HG02870 (cell line): ENCODE data around the gene TRIM2.

ENCODE experiments used
- ATAC-seq: cut with Tn5 transposase; IDR thresholded peaks from one replicate; pipeline ENCODE4 v1.9.1; 2021; ENCODE audit warnings: mild to moderate bottlenecking, moderate library complexity; ENCODE audit not compliant: unreplicated experiment

Gene TRIM2

DNA sequence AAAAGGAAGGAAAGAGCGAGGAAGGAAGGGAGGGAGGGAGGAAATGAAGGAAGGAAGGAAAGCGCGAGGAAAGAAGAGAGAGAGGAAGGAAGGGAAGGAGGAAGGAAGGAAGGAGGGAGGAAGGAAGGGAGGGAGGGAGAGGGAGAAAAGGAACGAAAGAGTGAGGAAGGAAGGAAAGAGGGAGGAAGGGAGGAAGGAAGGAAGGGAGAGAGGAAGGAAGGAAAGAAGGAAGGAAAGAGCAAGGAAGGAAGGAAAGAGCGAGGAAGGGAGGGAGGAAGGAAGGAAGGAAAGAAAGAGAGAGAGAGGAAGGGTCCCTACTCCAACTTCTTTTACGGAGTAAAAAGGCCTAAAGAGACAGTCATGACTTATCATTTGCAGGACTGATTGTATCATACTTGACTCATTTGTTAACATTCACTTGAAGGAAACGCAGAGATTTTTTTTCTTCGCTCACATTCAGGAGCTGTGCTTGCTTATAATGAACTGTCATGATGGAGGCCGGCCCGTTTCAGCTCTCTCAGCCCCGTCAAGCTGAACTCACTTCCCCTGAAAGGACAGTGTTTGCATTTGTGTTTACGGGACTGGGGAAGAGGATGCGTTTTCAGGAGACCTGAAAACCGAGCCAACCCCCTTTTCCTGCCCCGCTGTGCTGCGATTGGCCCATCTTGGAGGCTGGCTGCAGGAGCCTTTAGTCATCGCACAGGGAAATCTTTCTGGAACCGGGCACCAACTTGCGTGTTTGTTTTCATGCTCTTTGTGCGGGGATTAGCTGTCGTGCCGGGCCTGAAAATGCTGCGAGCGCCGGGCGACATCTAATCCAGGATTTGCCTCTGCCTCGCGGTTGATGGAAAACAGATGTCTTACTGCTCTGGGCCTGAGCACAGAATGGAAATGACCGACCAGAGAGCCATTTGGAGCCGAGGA, 17.8 kb downstream of the TRIM2 start:
- ATAC-seq = peak; percentile 23

DNA sequence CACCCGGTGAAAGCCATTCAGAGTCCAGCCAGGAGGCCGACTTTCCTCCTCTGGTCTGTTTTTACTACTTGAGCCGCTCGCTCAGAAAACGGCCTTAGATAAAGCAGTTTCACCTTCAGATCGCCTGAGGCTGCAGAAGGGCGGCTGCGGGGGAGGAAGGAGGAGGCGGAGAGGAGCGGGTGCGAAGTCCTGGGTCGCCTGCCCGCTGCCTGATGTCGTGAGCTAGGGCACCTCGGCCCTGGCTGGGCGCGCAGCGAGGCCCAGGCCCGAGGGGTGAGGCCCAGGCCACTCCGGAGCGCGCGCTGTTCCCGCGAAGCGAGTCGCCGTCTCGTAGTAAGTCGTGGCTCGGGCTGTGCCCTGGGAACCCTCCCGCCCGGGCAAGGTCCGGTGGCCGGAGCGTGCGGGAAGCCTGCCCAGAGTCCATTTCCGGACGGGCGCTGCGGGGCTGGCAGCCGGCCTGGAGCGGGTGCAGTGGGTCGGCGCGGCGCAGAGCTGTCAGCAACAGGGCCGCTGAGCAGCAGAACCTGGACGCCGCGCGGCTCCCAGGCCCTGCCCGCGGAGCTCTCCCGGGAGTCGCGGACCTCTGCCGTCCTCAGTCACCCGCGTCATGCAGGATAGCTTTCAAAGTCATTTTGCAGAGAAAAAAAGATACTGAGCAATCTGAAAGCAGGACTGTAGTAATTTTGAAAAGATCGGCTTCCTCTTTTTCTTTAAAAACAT, 18.6 kb downstream of the TRIM2 start:
- peak; percentile 67 for ATAC-seq

DNA sequence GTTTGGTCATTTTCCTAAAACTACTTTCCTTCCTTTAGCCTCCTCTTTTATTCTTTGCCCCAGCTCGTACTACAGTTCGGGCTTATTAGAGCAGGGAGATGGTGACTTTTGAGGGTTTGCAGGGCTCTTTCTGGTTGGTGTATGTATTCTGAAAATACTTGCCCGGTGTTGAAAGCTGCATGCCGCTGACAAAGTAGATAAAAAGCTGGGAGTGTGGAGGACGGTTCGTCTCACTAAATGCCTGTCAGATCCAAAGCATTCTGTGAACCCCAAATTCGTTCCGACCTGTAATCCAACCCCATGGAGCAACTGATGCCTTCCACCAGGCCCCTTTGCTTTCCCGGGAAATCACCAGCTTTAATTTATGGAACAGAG, 19.2 kb downstream of the TRIM2 start:
- ATAC-seq = no peak

GRCh38 chr4:153223930-153224329, 19.7 kb downstream of the TRIM2 start:
- ATAC-seq = no peak

GRCh38 chr4:153224474-153224873, 20.2 kb downstream of the TRIM2 start:
- ATAC-seq = no peak

DNA sequence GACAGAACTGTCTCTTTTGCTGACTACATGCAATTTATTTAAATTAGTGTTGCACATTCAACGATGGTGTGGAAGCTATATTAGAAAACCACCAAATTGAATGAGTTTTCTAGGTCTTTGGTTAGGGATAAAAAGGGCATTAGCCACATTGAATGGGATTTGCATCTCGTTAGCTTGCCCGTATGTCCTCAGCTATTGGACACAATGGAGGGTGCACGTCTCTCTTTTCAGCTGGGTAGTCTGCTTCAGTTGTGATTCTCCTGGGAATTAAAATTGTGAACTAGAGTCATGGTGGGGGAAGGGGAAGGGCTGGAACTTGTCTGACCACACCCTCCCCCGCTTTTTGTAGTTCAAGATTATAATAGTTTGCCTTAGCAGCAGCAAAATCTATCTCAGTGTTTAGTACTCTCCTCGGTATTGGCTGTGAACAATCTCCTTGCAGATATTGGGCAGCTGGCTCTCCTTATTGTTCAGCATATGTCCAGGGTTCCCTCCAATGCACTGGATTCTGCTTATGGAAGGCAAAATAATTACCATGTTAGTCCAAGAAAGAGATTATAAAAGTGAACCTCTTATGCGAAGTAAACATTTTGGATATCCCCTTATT, 23.3 kb downstream of the TRIM2 start:
- ATAC-seq = no peak

DNA sequence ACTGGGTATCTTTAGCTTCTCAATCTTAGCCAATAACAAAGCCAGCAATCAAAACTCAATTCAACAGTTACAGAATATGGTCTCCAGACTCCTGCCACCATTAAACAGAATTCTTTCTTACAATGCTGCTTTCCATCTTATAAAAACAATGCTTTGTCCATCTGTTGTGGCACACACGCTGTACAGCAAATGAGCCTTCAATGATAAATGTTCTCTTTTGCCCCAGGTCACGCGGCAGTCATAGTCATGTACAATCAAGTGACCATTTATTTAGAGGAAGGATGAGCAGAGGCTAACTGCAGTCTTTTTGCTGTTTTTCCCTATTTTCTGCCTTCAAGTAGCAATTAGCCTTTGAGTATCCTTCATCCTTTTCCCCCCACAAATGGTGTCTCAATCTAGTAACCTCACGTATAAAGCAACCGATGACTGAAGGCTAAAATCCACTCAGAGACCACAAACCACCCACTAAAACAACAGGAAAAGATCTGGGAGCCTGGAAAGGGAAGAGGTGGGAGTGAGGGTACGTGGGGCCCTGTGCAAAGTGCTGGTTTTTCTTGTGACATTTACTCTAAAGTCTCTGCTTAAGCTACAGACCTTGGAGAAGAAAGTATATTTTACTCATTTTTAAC, 24.4 kb downstream of the TRIM2 start:
- no peak for ATAC-seq

GRCh38 chr4:153229545-153229944, 25.3 kb downstream of the TRIM2 start:
- ATAC-seq = no peak

GRCh38 chr4:153232768-153233167, 28.5 kb downstream of the TRIM2 start:
- ATAC-seq = no peak

- ATAC-seq = no peak
These were observed 29.6 kb downstream of the TRIM2 start for GRCh38 chr4:153233761-153234371.

DNA sequence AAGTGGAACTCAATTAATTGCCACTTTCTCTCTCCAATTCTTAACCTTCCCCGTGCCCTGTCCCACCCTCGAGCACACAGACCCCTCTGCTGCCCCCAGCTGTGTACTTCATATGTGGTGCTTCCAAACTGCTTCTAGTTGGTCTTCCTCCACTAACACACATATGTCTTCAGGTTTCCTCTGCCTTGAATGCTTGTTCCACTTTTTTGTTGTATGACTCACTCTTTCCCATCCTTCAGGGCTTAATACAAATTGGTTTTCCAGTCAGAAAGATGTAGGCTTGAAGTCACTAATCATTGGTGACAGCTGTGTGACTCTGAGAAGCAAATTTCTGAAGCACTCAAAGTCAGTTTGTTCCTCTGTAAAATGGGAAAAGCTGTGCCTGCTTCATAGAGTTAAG, 30.6 kb downstream of the TRIM2 start:
- no peak for ATAC-seq

GRCh38 chr4:153238135-153238919, 34.1 kb downstream of the TRIM2 start:
- no peak for ATAC-seq

DNA sequence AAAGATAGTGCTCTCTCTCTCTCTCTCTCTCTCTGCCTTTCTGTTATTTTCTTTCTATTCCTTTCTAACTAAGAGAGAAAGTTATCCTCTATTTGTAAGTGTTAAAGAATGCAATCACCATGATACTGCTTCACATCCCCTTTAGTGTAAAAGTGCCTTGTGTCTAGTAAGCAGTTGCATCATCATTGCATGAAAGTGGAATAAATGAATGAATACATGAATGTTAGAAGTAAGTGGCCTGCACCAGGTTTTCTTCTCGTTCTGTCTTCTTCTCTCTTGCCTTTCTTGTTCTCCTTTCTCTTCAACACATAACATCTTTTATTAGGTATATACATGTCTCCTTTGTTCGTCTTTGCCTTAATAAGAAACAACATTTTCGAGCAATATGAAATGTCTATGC, 35.2 kb downstream of the TRIM2 start:
- no peak for ATAC-seq

DNA sequence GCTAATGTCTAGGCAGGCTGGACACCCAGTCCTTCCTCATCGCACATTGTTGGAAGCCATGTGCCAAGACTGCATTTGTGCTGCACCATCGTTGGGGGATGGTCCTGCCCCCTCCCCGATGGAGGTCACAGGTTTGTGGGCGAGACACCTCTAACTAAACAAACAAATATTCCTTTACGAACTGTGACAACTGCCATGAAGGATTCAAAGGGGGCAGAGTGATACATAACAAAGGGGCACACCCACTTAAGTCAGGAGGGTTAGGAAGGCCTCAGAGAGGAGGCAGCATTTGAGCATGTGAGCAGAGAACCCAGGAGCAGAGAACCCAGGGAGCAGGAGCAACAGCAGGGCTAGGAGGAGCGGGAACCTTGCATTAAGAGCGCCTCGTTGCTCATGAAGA, 37.1 kb downstream of the TRIM2 start:
- no peak for ATAC-seq

- no peak for ATAC-seq
These were observed 38.0 kb downstream of the TRIM2 start for GRCh38 chr4:153241970-153242838.

DNA sequence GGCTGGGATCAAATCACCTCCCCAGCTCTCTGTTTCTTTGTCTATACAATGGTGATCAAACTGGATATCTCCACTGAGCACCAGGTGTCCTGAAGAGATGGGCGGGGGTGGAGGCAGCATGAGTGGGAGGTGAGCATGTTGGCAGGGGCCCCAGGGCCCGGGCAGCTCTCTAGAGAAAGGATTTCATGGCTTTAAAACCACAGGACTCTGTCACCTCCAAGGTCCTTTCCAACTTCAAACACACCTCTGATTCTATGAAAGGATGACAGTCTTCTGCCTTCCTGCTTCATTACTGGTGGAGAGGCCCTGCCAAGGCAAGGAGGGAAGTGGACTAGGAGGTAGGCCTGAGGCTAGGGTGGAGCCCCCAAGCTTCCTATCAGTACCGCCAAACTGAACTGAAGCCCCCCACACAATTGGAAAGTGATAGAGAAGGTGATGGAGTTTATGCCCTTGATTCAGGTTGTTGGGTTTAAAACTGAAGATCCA, 38.6 kb downstream of the TRIM2 start:
- ATAC-seq = no peak

GRCh38 chr4:153243468-153243867, 39.2 kb downstream of the TRIM2 start:
- ATAC-seq = no peak

DNA sequence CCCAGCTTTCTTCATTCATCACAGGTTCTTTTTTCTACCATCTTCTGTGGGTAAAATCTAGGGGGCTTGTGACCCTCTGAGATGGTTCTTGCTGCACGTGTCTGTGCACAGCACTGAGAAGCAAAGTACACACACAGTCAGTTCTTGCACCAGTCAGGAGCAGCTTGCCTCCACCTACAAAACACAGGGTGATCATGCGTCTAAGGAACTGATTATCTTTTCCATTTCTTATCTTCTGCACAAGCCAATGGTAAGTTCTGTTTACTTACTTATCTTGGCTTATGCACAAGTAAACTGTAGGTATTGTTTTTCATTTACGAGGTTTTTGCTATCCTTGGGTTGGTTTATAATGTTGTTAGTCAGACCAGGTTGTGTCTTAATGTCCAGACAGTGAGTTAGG, 40.7 kb downstream of the TRIM2 start:
- ATAC-seq = no peak

DNA sequence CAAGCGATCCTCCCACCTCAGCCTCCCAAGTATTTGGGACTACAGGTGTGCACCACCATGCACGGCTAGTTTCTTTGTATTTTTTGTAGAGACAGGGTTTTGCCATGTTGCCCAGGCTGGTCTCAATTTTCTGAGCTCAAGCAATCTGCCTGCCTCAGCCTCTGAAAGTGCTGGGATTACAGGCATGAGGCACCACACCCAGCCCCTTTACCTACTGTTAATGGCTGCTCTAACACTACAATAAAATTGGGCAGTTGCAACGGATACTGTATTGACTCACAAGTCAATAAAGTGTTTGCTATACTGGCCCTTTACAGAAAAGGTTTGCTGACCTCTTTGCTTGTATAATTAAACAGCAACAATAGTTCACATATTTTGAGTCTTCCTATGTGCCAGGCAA, 41.5 kb downstream of the TRIM2 start:
- ATAC-seq = no peak
